RWPE1 (cell line): ENCODE data around the gene ITIH4.

Experiments
- CTCF ChIA-PET: fragments of 350-600 bp; sonication (Branson Sonifier 250); formaldehyde crosslinking; extraction: SDS; loops from one replicate; lab custom pipeline; 2021; lab: Yijun Ruan, JAX
- POLR2A ChIA-PET: fragments of 400-600 bp; formaldehyde crosslinking; extraction: SDS; loops from one replicate; lab custom pipeline; 2020; ENCODE audit warnings: antibody characterized with exemption; ENCODE audit not compliant: low non-redundant PET; lab: Yijun Ruan, JAX
- DNase-seq: peaks from one replicate; pipeline ENCODE4 v3.0.0; 2012; ENCODE audit warnings: low spot score
- H3K27ac ChIP-seq: fragments of 450-650 bp; 2 replicates; pipeline ENCODE4 v1.5.1; 2017
- TF ChIP-seq, protein P1 (sequence below): fragments of 450-650 bp; conservative IDR thresholded peaks from 2 replicates; pipeline ENCODE4 v1.5.1; 2017; ENCODE audit warnings: low read depth, mild to moderate bottlenecking

The ITIH4 gene

DNA sequence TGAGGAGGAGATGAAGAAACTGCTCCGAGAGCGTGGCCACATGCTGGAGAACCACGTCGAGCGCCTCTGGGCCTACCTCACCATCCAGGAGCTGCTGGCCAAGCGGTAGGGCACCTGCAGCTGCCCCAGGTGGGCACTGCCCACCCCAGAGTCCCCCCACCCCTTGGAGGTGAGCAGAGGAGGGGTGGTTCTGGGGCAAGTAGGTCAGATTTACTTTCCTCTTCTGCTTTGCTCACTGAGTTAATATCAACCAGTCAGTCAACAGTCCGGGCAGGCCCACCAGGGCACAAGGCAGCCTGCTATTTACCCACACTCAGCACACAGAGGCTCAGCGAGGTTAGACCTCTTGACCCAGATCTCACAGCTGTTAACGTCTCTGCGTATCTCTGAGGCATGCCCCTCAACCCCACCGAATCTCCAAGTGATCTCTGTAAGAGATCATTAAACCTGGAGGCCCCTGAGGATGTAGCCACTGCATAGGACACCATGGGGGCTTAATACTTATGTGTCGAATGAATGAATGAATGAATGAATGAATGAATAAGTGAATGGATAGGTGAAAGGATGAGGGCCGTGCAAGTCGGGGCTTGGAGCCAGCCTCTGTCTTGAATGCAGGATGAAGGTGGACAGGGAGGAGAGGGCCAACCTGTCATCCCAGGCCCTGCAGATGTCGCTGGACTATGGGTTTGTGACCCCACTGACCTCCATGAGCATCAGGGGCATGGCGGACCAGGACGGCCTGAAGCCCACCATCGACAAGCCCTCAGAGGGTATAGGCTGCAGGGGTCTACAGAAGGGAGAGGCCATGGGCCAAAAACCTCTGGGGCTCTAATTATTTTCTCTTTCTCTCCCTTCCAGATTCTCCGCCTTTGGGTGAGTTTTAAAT is 43.9 kb downstream of the ITIH4 start:
- CTCF ChIA-PET: no interaction called here
- TF ChIP-seq, protein P1, sequence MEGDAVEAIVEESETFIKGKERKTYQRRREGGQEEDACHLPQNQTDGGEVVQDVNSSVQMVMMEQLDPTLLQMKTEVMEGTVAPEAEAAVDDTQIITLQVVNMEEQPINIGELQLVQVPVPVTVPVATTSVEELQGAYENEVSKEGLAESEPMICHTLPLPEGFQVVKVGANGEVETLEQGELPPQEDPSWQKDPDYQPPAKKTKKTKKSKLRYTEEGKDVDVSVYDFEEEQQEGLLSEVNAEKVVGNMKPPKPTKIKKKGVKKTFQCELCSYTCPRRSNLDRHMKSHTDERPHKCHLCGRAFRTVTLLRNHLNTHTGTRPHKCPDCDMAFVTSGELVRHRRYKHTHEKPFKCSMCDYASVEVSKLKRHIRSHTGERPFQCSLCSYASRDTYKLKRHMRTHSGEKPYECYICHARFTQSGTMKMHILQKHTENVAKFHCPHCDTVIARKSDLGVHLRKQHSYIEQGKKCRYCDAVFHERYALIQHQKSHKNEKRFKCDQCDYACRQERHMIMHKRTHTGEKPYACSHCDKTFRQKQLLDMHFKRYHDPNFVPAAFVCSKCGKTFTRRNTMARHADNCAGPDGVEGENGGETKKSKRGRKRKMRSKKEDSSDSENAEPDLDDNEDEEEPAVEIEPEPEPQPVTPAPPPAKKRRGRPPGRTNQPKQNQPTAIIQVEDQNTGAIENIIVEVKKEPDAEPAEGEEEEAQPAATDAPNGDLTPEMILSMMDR: no peak
- POLR2A ChIA-PET: interaction anchor here (0.6 kb wide), 1 partner anchor 31 kb away, joined by 12 read pairs; no protein-coding TSS in a partner anchor
- no peak overlapping the region for H3K27ac ChIP-seq
- DNase-seq: no peak

- ChIA-PET CTCF (interaction anchor here (0.7 kb wide), 1 partner anchor 172 kb away, joined by 6 read pairs; no protein-coding TSS in a partner anchor), POLR2A (no interaction called here)
- H3K27ac ChIP-seq: no peak overlapping the region
- TF ChIP-seq, protein P1: no peak
- no peak for DNase-seq
Observed at GRCh38 chr3:52784931-52785590, 45.4 kb downstream of the ITIH4 start.

DNA sequence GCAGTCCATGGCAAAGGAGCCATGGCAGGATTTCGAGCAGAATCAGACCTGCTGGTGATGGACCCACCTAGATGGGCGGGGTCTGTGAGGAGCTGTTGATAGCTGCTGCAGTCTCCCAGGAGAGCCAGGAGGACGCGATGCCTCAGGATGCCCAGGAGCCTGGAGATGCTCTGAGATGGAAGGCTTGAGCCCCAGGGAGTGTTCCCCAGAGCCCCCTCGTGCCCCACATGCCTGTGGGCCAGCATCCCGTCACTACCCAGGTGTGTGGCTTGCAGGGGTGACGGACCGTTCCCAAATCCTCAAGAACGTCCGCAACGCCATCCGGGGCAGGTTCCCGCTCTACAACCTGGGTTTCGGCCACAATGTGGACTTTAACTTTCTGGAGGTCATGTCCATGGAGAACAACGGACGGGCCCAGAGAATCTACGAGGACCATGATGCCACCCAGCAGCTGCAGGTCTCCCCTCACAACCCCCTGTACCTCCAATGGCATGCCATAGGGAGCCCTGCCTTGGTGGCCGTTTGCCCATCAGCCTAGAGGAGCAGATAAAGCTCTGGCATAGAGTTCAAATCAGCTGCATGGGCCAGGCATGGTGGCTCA is 46.4 kb downstream of the ITIH4 start:
- DNase-seq: no peak
- ChIA-PET POLR2A (no interaction called here), CTCF (no interaction called here)
- no peak overlapping the region for H3K27ac ChIP-seq
- TF ChIP-seq, protein P1: no peak

- DNase-seq: no peak
- CTCF ChIA-PET: no interaction called here
- TF ChIP-seq, protein P1: no peak
- H3K27ac ChIP-seq: no peak overlapping the region
- POLR2A ChIA-PET: no interaction called here
Observed at GRCh38 chr3:52783211-52783555, 47.3 kb downstream of the ITIH4 start.

DNA sequence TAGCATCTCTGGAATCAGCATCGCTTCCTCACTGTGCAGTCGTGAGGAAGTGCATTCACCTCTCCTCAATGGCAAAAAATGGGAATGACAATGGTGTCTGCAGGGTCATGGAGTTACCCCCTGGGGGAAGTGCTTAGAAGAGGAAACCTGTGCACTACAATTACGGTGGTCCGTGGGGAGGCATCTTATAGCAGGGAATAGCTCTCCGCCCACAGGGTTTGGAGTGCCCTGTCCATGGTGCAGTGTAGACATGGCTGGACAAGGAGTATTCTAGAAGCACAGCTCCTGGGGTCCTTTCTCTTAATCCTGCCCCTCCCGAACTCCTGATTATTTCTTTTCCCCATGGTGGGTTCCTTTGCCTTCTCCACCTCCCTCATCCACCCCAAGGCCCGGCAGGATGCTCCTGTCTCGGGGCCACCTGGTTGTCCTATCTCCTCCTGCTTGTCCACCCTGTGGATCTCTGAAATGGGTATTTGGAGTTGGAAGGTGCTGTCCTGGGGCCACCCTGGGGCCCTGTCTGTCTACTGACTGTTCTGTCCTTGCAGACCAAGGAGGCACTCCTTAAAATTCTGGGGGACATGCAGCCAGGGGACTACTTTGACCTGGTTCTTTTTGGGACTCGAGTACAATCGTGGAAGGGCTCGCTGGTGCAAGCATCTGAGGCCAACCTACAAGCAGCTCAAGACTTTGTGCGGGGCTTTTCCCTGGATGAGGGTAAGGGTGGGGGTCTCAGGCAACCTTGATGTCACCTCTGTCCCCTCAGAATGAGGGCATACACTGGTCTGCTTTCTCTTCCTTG is 47.9 kb downstream of the ITIH4 start:
- no peak for DNase-seq
- no peak overlapping the region for H3K27ac ChIP-seq
- TF ChIP-seq, protein P1: no peak
- ChIA-PET CTCF (no interaction called here), POLR2A (no interaction called here)

DNA sequence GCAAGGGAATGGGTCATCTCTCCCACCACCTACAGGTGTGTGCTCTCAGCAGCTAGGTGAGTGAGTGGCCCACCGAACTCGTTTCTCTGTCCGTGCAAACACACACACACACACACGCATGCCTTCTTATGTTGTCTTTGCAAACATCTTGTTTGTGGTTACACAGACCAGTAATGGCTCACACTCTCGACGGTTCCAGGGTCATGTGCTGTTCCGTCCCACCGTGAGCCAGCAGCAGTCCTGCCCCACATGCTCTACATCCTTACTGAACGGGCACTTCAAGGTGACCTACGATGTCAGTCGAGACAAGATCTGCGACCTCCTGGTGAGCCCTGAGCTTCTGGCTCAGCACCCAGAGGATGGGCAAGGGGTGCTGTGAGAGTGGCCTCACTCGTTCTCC is 48.7 kb downstream of the ITIH4 start:
- TF ChIP-seq, protein P1: no peak
- no peak overlapping the region for H3K27ac ChIP-seq
- POLR2A ChIA-PET: no interaction called here
- CTCF ChIA-PET: no interaction called here
- no peak for DNase-seq
